Embryonic facial prominence (tissue), 1 donor: ENCODE data around the gene IZUMO4.

ENCODE experiments used
- DNase-seq: peaks from one replicate; pipeline ENCODE4 v3.0.0-alpha.2; 2016; ENCODE audit errors: extremely low spot score

IZUMO4 gene, protein sequence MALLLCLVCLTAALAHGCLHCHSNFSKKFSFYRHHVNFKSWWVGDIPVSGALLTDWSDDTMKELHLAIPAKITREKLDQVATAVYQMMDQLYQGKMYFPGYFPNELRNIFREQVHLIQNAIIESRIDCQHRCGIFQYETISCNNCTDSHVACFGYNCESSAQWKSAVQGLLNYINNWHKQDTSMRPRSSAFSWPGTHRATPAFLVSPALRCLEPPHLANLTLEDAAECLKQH

DNA sequence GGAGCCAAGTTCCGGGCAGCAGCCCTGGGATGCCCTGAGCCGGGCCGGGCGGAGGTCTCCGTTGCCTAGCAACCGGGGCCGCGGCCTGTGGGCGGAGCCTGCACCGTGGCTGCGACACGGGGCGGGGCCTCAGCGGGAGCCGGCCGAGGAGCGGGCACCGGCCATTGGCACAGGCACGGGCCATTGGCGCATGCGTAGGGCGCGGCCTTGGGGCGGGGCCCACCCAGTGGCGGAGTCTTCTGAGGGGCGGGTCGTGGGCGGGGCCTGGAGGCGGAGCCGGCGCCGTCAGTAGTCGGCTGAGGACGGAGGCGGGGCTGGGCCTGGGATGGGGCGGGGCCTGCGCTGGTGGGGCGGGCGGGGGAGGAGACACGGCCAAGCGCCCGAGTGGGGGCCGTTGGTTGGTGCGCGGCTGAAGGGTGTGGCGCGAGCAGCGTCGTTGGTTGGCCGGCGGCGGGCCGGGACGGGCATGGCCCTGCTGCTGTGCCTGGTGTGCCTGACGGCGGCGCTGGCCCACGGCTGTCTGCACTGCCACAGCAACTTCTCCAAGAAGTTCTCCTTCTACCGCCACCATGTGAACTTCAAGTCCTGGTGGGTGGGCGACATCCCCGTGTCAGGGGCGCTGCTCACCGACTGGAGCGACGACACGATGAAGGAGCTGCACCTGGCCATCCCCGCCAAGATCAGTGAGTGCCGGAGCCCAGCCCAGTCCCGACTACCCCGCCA is at the start of gene IZUMO4:
Gene IZUMO4, plus strand, starts transcription at position 436 of the 723 bp plus-strand sequence. Its CDS starts 31 bp downstream, at position 467.
- DNase-seq: peak; percentile 95

DNA sequence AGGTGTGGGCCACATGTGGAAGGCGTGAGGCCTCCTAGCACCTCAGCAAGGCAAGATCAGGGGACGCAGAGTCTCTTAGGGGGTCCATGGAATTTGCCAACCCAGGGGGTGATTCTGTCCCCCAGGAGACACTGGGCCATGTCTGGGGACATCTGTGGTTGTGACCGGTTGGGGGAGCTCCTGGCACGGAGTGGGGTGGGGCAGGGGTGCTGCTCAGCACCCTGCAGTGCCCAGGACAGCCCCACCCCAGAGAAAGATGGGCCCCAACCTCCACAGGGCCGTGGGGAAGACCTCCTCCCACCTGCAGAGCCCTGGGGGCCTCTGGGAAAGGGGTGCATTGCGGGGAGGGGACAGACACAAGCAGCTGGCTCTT is 49.7 kb upstream of the IZUMO4 start:
- DNase-seq: no peak

DNA sequence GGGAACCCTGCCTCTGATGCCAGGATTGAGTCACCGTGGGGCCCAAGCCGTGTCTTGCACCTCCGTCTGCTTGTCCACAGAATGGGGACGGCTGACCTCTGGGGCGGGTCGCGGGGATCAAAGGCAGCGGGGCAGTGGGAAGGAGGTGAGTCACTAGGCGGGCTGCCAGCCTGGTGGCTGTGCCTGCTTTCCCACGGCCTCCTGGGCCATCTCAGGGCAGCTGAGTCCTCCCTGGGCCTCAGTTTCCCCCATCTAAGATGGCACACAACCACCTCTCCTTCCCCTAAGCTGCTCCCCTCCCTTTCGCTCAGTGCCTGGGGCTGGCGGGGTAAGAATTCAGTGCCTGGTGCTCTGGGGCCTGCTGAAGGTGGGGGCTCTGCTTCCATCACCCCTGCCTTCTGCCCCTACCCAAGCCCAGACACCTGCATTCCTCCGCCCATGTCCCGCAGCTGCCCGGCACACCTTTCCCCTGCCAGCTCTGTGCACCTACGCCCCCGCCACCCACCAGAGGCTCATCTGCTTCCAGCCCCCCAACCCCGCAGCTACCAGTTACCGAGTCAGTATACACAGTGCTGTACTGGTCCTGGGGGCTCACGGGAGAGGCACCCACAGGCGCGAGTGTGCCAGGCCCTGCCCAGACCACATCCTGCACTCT is 49.1 kb upstream of the IZUMO4 start:
- no peak for DNase-seq

DNA sequence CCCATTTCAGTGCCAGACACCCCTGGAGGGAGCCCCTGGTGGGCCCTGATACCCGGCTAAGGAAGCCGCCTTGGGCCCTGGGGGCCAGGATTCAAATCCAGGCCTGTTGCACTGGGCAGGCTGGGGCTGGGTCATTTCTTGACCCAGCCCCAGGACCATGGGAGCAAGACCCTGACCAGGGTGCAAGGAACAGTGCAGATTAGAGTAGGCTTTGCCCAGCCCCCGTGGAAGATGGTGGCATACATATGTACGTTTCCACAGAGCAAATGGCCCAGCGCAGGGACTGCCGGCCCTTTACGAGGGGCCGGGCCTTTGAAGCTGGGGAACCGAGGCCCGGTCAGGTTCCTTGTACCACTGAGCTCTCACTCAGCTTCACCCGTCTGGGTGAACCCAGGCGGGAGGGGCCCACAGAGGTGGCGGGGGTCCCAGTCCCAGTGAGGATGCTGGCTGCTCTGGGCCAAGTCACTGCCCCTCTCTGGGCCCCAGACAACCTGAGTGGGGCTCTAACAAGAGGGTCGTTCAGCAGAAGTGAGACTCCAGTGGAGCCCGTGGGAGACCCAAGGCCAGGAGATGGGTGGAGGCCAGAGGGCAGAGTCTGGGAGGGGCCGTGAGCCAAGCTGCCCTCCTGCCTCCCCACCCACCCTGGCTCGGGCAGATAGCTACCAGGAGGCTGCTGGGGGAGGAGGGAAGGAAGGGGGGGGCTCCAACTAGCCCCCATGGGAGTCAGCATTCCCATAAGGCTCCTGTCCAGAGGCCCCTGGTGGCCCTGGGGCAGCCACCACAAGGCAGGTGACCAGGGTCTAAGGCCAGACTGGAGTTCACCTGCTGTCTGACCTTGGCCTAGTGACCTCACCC is 48.4 kb upstream of the IZUMO4 start:
- DNase-seq: no peak

DNA sequence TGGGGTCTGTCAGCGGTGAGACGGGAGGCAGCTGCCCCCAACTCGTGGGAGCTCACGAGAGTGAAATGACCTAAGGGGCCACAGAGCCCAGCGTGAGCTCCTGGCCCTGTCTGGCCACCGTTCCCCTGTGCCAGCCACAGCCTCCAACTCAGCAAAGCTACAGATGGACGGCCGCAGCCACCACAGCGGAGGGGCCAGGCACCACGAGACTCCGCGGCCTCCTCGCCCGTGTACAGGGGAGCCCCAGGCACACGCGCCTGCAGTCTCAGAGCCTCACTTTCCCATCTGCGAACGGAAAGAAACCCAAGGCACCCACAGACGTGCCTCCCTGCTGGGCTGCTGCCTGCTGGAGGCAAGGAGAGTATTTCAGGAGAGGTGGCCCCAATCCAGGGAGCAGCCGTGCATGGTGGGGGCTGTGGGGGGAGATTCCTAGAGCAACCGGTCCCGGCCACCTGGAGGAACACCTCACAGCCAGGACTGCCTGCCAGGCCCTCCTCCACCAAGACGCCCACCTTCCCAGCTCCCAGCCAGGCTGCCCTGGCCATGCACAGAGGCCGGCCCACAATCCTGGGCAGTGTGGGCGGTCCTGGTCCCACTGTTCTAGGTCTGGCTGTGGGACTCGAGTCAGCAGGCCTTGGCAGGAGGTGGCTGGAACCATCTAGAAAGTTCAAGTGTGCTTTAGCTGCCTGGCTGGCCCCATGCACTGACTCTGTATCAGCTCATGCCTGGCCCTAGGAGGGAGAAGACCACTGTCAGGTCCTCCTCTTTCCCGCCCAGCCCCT is 47.6 kb upstream of the IZUMO4 start:
- no peak for DNase-seq

DNA sequence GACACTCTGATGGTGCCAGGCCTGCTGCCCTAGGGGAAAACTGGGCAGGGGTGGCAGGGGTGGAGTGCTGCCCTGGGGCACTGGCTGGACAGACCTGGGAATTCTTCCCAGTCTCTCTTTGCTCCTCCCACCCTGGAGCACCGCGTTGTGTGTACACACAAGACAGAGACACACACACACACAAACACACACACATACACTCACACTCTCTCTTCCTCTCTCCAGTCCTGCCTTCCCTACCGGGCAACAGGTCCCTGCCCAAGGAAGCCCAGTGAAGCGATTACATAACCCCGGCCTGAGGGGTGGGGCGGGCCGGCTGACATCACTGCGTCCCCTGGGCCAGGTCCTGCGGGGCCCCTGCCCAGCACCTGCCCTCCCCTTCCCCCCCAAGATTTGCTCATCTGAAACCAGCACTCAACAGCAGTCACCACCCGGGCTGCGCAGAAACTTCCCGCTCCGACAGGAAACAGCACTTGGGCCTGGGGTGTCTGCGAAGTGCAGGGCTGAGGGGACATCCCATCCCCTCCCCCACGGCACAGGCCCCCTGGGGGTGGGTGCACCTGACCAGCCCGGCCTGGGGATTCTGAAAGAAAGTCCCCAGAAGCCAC is 46.9 kb upstream of the IZUMO4 start:
- DNase-seq: no peak

DNA sequence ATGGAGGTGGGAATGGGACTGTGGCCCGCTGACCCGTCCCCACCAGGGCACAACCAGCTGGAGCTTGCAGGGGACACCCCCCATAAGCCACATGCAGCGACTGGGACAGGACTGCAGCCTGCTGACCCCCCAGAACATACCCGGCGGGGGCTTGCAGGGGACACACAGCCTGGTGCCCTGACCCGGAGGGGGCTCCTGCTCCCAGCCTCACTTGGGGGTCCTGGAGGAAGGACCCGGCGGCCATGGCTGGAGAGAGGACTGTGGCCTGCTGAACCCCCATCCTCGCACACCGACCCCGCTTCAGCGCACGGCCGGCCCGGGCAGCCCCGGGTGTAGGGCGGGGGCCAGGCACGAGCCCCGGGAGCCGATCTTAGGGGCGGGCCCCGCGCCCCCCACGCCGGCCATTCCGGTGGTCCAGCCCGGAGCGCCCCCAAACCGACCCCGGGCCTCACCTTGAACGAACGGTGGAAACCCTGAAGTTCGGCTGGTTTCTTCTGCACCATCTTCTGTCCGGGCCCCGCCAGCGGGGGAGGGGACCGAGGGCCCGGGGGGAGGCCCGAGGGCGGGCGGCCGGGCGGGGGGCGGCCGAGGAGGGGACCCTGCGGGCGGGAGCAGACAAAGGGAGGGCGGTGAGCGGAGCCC is 46.2 kb upstream of the IZUMO4 start:
- no peak for DNase-seq

DNA sequence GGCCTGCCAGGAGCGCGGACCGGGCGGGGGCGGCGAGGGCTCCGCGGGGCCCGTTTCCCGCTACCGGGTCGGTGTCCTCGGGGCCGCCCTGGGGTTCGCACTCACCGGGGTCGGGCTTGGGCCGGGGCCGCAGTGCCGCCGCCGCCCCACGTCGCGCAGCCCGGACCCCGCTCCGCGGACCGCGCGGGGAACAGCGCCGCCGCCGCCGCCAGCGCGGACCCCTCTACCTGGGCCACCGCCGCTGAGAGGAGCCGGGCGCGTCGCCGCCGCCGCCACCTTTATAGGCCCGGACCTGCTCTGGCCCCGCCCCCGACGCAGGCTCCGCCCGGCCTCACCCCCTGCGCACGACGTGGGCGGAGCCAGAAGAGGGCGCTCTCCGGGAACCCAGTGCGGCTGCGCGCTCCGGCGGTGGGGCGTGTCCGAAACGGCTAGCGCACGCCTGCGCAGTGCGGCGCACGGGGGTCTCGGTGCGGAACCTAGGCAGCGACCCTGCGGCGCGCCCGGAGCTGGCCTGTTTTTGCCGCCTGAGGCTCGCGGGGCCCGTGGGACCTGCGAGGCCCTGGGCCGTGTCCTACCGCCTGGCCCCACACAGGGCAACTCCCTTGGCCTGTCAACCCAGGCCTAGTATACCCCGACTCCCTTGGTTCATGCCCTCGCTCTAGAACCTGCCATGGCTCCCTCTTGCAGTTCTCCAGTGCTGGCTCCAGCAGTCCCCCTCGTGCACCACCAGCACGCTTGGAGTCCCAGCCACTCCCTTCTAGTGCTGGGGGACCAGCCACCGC is 45.5 kb upstream of the IZUMO4 start, which contains the start of gene MKNK2:
Gene MKNK2, minus strand, starts transcription at position 254 of the 782 bp plus-strand sequence. CDS start 393 bp downstream, outside the sequence.
- DNase-seq: peak; percentile 90

DNA sequence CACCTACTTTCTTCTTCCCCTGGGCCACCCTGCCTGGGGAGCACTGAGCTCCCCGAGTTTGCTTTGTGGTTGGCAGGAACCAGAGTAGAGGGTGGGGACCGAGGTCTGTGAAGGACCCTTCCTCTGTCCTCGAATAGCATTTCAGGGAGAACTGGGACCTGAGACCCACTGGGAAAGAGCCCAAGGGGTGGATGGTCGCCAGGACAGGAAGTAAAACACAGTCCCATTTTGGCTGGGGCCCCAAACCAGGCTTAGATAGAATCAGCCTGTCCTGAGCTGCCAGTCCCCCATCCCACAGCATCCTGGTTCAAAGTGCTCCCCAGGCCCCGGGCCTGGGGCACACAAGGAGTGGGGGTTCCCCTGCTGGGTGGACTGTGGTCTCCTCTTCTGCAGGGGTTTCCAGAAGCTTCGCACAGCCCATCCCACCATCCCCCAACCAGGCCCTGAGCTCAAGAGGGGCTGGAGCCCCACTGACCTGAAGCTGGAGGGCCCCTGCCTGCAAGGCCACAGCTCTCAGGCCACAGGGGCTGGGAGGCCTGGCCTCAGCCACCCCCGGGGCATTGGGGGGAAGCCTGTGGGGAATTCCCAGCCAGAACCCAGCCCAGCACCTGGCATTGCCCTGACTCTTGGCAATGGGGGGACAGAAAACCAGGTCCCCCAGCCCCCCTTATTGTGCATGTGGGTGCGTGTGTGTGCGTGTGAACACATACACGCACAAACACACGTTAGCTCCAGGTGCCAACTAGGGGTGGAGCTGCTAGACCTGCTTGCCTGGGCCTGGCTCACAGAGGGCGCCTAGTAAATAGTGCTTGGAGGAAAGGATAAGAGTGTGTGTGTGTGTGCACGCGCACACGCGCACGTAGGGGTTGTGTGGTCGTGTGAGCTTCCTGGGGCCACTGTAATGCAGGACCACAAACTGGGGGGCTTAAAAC is 44.7 kb upstream of the IZUMO4 start:
- DNase-seq: no peak

DNA sequence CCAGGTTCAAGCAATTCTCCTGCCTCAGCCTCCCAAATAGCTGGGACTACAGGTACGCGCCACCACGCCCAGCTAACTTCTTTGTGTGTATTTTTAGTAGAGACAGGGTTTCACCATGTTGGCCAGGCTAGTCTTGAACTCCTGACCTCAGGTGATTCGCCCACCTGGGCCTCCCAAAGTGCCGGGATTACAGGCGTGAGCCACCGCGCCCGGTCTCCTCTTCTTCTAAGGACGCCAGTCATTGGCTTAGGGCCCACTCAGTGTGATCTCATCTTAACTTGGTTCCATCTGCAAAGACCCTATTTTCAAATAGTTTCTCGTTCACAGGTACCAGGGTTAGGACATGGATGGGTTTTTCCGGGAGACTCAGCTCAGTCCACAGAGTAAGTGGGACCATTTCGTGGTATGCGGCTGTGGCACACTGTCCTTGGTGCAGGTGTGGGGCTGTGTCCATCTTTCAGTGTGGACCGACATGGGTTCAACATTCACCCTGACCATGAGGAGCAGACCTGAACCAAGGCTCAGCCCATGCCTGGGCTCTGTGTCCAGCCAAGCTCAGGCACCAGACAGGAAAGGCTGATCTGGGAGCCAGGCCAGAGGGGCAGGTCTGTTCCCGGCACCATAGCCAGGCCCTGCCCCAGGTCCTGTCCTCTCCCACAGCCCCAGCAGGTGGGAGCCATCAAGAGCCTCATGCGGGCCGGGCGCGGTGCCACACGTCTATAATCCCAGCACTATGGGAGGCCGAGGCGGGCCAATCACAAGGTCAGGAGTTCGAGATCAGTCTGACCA is 42.9 kb upstream of the IZUMO4 start:
- no peak for DNase-seq

DNA sequence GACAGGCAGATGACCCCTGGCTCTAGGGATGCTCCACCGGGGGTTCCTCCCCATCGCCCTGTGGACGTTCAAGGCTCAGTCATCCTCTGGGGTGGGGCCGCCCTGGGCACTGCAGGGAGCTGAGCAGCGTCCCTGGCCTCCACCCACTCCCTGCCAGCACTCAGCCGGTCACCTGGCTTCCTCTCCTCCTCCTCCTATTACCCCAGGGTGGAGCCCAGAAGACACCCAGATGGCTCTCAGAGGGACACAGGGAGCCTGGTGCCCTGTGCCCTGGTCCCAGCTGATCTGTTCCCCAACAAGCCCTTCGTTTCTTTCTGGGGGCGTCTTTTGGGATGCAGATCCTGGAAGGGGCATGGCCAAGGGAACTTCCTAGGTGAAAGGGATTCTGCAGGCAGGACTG is 42.0 kb upstream of the IZUMO4 start:
- DNase-seq: no peak

DNA sequence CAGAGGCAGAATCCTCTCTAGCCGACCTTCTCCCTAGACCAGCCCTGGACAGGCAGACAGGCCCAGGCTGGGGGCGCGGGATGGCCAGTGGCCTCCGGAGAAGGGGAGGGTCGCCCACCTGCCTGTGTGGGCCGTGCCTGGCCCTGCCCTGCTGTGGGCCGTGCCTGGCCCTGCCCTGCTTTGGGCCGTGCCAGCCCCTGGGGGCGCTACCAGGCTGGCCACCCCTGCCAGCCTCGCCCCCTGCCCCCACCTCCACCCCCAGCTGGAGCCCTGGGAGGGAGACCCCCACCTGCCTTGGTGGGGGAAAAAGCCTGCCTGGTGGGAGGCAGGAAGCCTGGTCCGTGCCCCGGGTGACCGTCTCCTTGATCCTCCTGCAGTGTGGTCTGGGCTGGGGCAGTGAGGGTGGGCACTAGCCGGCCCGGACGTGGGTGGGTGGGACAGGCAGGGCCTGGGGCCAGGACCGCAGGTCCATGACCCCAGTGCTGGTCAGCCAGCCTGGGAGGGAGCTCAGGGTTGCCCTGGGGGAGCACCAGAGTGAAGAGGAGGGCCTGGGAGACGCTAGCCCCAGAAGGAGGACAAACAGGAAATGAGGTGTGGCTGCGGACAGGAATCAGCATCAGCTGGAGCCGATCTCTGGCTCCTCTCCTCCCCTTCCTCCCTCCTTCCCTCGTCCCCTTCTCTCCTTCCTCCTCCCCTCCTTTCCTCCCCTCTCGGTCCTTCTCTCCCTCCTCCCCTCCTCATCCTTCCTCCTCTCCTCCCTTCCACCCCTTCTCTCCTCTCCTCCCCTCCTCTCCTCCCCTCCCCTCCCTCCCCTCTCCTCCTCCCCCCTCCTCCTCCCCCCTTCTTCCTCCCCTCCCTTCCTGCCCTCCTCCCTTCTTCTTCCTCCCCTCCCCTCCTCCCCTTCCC is 40.5 kb upstream of the IZUMO4 start:
- peak; percentile 20 for DNase-seq

DNA sequence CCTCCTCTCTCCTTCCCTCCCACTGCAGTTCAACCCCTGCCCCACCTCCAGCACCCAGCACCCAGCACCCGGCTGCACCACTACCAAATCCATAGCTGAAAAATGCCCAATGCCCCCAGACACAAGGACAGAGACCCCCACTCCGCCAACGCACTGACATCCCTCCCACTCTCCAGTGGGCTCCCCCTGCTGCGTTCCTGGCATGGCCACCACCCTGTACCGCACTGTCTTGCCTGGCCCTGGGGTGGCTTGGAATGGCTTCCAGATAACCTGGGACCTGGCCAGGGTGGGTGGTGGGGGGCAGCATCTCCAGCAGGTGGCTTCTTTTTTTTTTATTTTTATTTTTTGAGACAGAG is 39.9 kb upstream of the IZUMO4 start:
- no peak for DNase-seq

DNA sequence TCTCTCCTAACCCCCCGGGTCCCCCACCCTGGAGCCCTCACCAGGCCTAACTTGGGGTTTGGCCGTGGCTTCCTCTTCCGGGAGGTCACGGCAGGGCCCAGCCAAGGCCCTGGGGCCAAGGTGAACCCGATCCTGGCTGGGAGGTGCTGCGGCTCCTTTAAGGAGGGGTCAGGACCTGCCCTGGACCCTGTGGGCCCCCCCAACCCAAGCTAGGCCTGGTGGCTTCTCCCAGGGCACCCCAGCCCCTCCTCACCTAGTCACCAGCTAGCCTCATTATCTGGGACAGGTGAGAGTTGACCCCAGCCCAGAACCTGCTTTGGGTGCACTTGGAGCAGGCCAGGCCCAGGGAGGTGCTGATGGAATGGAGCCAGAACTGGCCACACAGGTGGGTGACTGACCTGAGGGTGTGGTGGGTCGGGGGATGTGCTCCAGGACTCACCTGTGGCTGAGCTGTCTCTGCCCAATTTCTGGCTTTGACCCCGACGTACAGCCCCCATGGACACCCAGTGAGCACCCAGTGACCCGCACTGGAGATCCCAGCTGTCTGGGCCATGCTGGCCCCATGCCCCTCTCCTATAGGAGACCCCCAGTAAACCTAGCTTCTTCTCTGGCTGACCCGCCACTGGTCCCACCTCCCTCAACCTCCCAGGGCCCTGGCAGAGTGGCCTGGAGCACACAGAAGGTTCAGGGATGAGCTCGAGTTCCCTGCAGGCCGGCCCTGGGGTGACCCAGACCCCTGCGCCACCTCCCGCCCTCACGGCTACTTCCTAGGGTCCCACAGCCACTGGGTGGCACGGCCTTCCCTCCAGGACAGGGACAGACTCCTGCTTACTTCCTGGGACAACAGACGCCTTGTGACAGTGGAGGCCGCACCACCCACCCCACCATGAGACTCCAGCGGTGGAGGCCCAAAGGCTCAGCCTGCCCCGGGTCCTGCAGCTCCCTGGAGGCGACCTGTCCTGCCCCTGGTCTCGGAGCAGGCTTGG is 38.9 kb upstream of the IZUMO4 start:
- no peak for DNase-seq
